Measurements from ENCODE around the gene PNKD. TPM values are rescaled to one million over a fixed set of nuclear protein-coding genes. Genes with fewer than 3 reads are reported as not detected.

The PNKD gene
- total and polyA plus RNA-seq, 12 donors, result 48.8 to 181 (median 87.4) TPM

- Histone ChIP-seq H3K36me3 (replicated peaks in 1 of 2) (no peaks in the 10 kb centered on the region), H3K27me3 (no peaks in the 10 kb centered on the region), H3K9me3 (replicated peaks in 1 of 3) (no peaks in the 10 kb centered on the region), H3K4me1 (replicated peaks in 1 of 2) (peaks cover 0 to 7% of the 10 kb centered on the region in 2 donors), H3K27ac (no peak overlapping the region), H3K4me3 (no peak overlapping the region)
- 92 to 97% (median 93%) methylated on average over 15 to 17 of the region's 17 CpGs for WGBS, 4 donors
- DNase-seq, result no peak
- intact Hi-C loops (cut with DNase I), result loop anchor here (5.0 kb wide), 1 partner anchor 92 kb away; no protein-coding TSS in a partner anchor
- TF ChIP-seq POLR2A (IDR thresholded peaks at IDR 0.05) (no peak), CTCF (IDR thresholded peaks at IDR 0.05) (no peak)
These were observed 119.2 kb downstream of the PNKD start for GRCh38 chr2:218389333-218390150.

- no peak overlapping the region for H3K27ac ChIP-seq
- H3K4me1 ChIP-seq (replicated peaks in 1 of 2), result peaks cover 4 to 14% of the 10 kb centered on the region in 2 donors
- H3K4me3 ChIP-seq, result no peak overlapping the region
- no peaks in the 10 kb centered on the region for H3K9me3 ChIP-seq (replicated peaks in 1 of 3)
- DNase-seq, result peak in 1 of 7 donors; percentile 21
- TF ChIP-seq POLR2A (IDR thresholded peaks at IDR 0.05), result no peak
- TF ChIP-seq CTCF (IDR thresholded peaks at IDR 0.05), result no peak
- WGBS, 4 donors, result 92 to 95% (median 94%) methylated on average over 15 to 23 of the region's 23 CpGs
- H3K36me3 ChIP-seq (replicated peaks in 1 of 2), result no peaks in the 10 kb centered on the region
- intact Hi-C loops (cut with DNase I), result loop anchor here (5.0 kb wide), 1 partner anchor 94 kb away; no protein-coding TSS in a partner anchor
- no peaks in the 10 kb centered on the region for H3K27me3 ChIP-seq
These were observed 120.9 kb downstream of the PNKD start for GRCh38 chr2:218391202-218391601.

GRCh38 chr2:218392459-218392858 is 122.1 kb downstream of the PNKD start:
- no peaks in the 10 kb centered on the region for H3K9me3 ChIP-seq (replicated peaks in 1 of 3)
- intact Hi-C loops (cut with DNase I), result loop anchor here (5.0 kb wide), 1 partner anchor 95 kb away; no protein-coding TSS in a partner anchor
- H3K4me3 ChIP-seq, result no peak overlapping the region
- 83 to 91% (median 88%) methylated on average over 5 of the region's 5 CpGs for WGBS, 4 donors
- H3K27ac ChIP-seq, result no peak overlapping the region
- no peaks in the 10 kb centered on the region for H3K36me3 ChIP-seq (replicated peaks in 1 of 2)
- peaks cover 14 to 16% of the 10 kb centered on the region in 2 donors for H3K4me1 ChIP-seq (replicated peaks in 1 of 2)
- TF ChIP-seq POLR2A (IDR thresholded peaks at IDR 0.05), result no peak
- TF ChIP-seq CTCF (IDR thresholded peaks at IDR 0.05), result no peak
- no peak for DNase-seq
- H3K27me3 ChIP-seq, result no peaks in the 10 kb centered on the region

GRCh38 chr2:218392891-218393462 is 122.7 kb downstream of the PNKD start:
- intact Hi-C loops (cut with DNase I), result loop anchor here (5.0 kb wide), 1 partner anchor 96 kb away; no protein-coding TSS in a partner anchor

More at GRCh38 chr2:218392891-218393462, 122.7 kb downstream of the PNKD start:
- Histone ChIP-seq H3K27ac (no peak overlapping the region), H3K9me3 (replicated peaks in 1 of 3) (no peaks in the 10 kb centered on the region), H3K4me1 (replicated peaks in 1 of 2) (peaks cover 16 to 18% of the 10 kb centered on the region in 2 donors), H3K36me3 (replicated peaks in 1 of 2) (no peaks in the 10 kb centered on the region), H3K4me3 (no peak overlapping the region), H3K27me3 (no peaks in the 10 kb centered on the region)
- TF ChIP-seq POLR2A (IDR thresholded peaks at IDR 0.05) (no peak), CTCF (IDR thresholded peaks at IDR 0.05) (no peak)
- 80 to 87% (median 82%) methylated on average over 15 to 16 of the region's 16 CpGs for WGBS, 4 donors
- no peak for DNase-seq

Measured in adrenal gland (tissue), 12 donors.